K562 (cell line): ENCODE measurements around the gene PCF11. TPM values are rescaled to one million over a fixed set of nuclear protein-coding genes. Genes with fewer than 3 reads are reported as not detected.

Experiments
- CBX8 ChIP-seq: fragments of 200-600 bp; sonication (generic); IDR thresholded peaks from 2 replicates; pipeline ENCODE4 v1.6.1; 2012; ENCODE audit warnings: borderline replicate concordance, mixed run types, low read depth, mild to moderate bottlenecking, moderate library complexity, mixed read lengths, low read length, control low read depth, inconsistent platforms; ENCODE audit not compliant: poor library complexity, severe bottlenecking; ENCODE audit errors: extremely low read depth
- ETV1 ChIP-seq: fragments of 450-650 bp; conservative IDR thresholded peaks from 2 replicates; pipeline ENCODE4 v1.6.1; 2016; ENCODE audit warnings: missing genetic modification characterization, control low read depth, low read depth, missing compliant biosample characterization
- EWSR1 ChIP-seq: fragments of 450-650 bp; IDR thresholded peaks from 2 replicates; pipeline ENCODE4 v1.6.1; 2018; ENCODE audit warnings: borderline replicate concordance, mild to moderate bottlenecking, low read depth, moderate library complexity; ENCODE audit not compliant: partially characterized antibody
- FOXO4 ChIP-seq: fragments of 450-650 bp; formaldehyde crosslinking; IDR thresholded peaks from 2 replicates; pipeline ENCODE4 v1.4.0; 2020; ENCODE audit warnings: mild to moderate bottlenecking, moderate library complexity
- HINFP ChIP-seq: fragments of 450-650 bp; conservative IDR thresholded peaks from 2 replicates; pipeline ENCODE4 v1.6.1; 2016; ENCODE audit warnings: missing genetic modification characterization, low read depth, mild to moderate bottlenecking, control low read depth, missing compliant biosample characterization
- MAZ ChIP-seq, 2 experiments: fragments of 450-650 bp in 1 of 2; sonication (generic) in 1 of 2; formaldehyde crosslinking; IDR thresholded peaks in 1 of 2; conservative IDR thresholded peaks in 1 of 2; 2 replicates each; pipeline versions ENCODE4 v1.4.0 to v1.5.0; 2020; ENCODE audit warnings: mild to moderate bottlenecking in 1 of 2, missing genetic modification reagents in 1 of 2
- NR4A1 ChIP-seq, 2 experiments: fragments of 250-450 bp in 1 of 2; fragments of 450-650 bp in 1 of 2; sonication (Bioruptor Pico) in 1 of 2; IDR thresholded peaks; 2 replicates each; pipeline versions ENCODE4 v1.4.0 to v1.6.1; 2016 to 2020; ENCODE audit warnings: mild to moderate bottlenecking in 2 of 2, missing compliant biosample characterization in 1 of 2, missing genetic modification characterization in 1 of 2, moderate library complexity in 1 of 2
- PHTF2 ChIP-seq: fragments of 250-450 bp; sonication (Bioruptor Pico); IDR thresholded peaks from 2 replicates; pipeline ENCODE4 v1.5.0; 2021; ENCODE audit warnings: mild to moderate bottlenecking
- PTRF ChIP-seq: fragments of 450-650 bp; IDR thresholded peaks from 2 replicates; pipeline ENCODE4 v1.6.1; 2016; ENCODE audit warnings: mild to moderate bottlenecking, missing genetic modification characterization, missing compliant biosample characterization
- RREB1 ChIP-seq: fragments of 250-450 bp; sonication (Bioruptor Pico); IDR thresholded peaks from 2 replicates; pipeline ENCODE4 v1.4.0; 2020
- STAT5B ChIP-seq: fragments of 250-450 bp; sonication (Bioruptor Pico); IDR thresholded peaks from 2 replicates; pipeline ENCODE4 v1.8.0; 2021; ENCODE audit warnings: mild to moderate bottlenecking, inconsistent platforms
- TAF1 ChIP-seq: IDR thresholded peaks from 2 replicates; pipeline ENCODE4 v1.6.1; 2011; ENCODE audit warnings: mild to moderate bottlenecking, low read length, moderate library complexity; ENCODE audit not compliant: insufficient read depth, control insufficient read depth, severe bottlenecking; ENCODE audit errors: extremely low read depth
- TAF15 ChIP-seq: fragments of 200-400 bp; formaldehyde crosslinking; IDR thresholded peaks from 2 replicates; pipeline ENCODE4 v1.6.1; 2017; ENCODE audit warnings: mild to moderate bottlenecking, low read depth, low read length, moderate library complexity
- TARDBP ChIP-seq: fragments of 450-650 bp; IDR thresholded peaks from 2 replicates; pipeline ENCODE4 v1.6.1; 2016
- TCFL5 ChIP-seq: fragments of 250-450 bp; sonication (Bioruptor Pico); conservative IDR thresholded peaks from 2 replicates; pipeline ENCODE4 v1.6.1; 2021; ENCODE audit warnings: mild to moderate bottlenecking, moderate library complexity, matching md5 sums
- ZNF175 ChIP-seq: fragments of 200-800 bp; sonication (Bioruptor generic); IDR thresholded peaks from 2 replicates; pipeline ENCODE4 v1.6.1; 2016; ENCODE audit warnings: low read depth, mild to moderate bottlenecking, missing genetic modification characterization, missing compliant biosample characterization
- ZNF384 ChIP-seq: IDR thresholded peaks from 2 replicates; pipeline ENCODE4 v1.6.1; 2012; ENCODE audit warnings: low read depth, low read length, improper control_type of control experiment
- polyA plus RNA-seq, 8 experiments: library from polyadenylated mRNA; depleted of rRNA in 4 of 8; stranded (reverse) in 5 of 8; unstranded in 3 of 8; fragments of >200 nt; fragmentation: Nextera tagmentation in 2 of 8; fragmentation: Illumina TruSeq in 1 of 8; extraction: Ambion mirVana in 2 of 8; extraction: Trizol in 1 of 8; gene quantifications; 2 replicates each; pipeline versions ENCODE4 v1.2.1 to v1.2.3, GENCODE V29; 2011 to 2014; ENCODE audit warnings: inconsistent platforms in 1 of 8, missing spikeins in 1 of 8
- total RNA-seq, 7 experiments: library from RNA; depleted of rRNA in 6 of 7; stranded (reverse); fragments of >200 nt in 6 of 7; fragmentation: Illumina TruSeq in 2 of 7; extraction: Trizol in 2 of 7; gene quantifications; 2 replicates each; pipeline versions ENCODE4 v1.2.1 to v1.2.3, GENCODE V29; 2011 to 2021; ENCODE audit warnings: low replicate concordance in 1 of 7

The PCF11 gene
- total and polyA plus RNA-seq, 9 of the 15 experiments (the other 6 are each of a cell fraction or from before 2014, with no cell fraction given) = 9.3 to 91.6 (median 54.4) TPM

- TF ChIP-seq FOXO4 (CRISPR knock-in tag) (0 out of 2 replicates have a peak, but pooled peaks have one; percentile 66), ETV1 (tag) (no peak), HINFP (tag) (no peak), MAZ (CRISPR knock-in tag; conservative IDR thresholded peaks at IDR 0.05 in 1 of 2, IDR thresholded peaks at IDR 0.05 in 1 of 2) (no peak), CBX8 (no peak), TAF1 (peak; percentile 99), NR4A1 (CRISPR knock-in tag; IDR thresholded peaks at IDR 0.05) (no peak), NR4A1 (tag; IDR thresholded peaks at IDR 0.05) (no peak), STAT5B (CRISPR knock-in tag) (no peak), RREB1 (CRISPR knock-in tag) (no peak), PTRF (tag) (no peak), TCFL5 (CRISPR knock-in tag) (no peak), ZNF175 (no peak), TAF15 (no peak), ZNF384 (no peak), PHTF2 (CRISPR knock-in tag) (no peak), TARDBP (no peak), EWSR1 (no peak)
Observed at GRCh38 chr11:83156996-83157593, at the start of gene PCF11 (continued).
